MM.1S (cell line): Measurements from ENCODE around the gene HDAC3.

Source experiments
- DNase-seq: peaks from one replicate; pipeline ENCODE4 v3.0.0-alpha.2; 2015
- H2AFZ ChIP-seq: fragments of 300-600 bp; sonication (generic); 2 replicates; pipeline ENCODE4 v1.6.0; 2016; ENCODE audit warnings: antibody characterized with exemption, low read length
- H3F3A ChIP-seq: fragments of 300-600 bp; sonication (generic); 2 replicates; pipeline ENCODE4 v1.6.1; 2016; ENCODE audit warnings: mild to moderate bottlenecking, antibody characterized with exemption, low read length, moderate library complexity, mixed read lengths; ENCODE audit not compliant: insufficient read depth
- H3K27ac ChIP-seq: fragments of 300-600 bp; sonication (generic); 2 replicates; pipeline ENCODE4 v1.5.1; 2016; ENCODE audit warnings: mild to moderate bottlenecking, low read length
- H3K27me3 ChIP-seq: fragments of 300-600 bp; sonication (generic); replicated peaks from 2 replicates; pipeline ENCODE4 v1.6.0; 2016; ENCODE audit warnings: low read length; ENCODE audit not compliant: insufficient read depth
- H3K36me3 ChIP-seq: fragments of 300-600 bp; sonication (generic); replicated peaks from 2 replicates; pipeline ENCODE4 v1.6.1; 2016; ENCODE audit warnings: mild to moderate bottlenecking, low read length, mixed read lengths; ENCODE audit not compliant: insufficient read depth
- H3K4me1 ChIP-seq: fragments of 300-600 bp; sonication (generic); 2 replicates; pipeline ENCODE4 v1.6.1; 2016; ENCODE audit warnings: low read length, mixed read lengths
- H3K4me2 ChIP-seq: fragments of 300-600 bp; sonication (generic); 2 replicates; pipeline ENCODE4 v1.6.0; 2016; ENCODE audit warnings: low read depth, low read length
- H3K4me3 ChIP-seq: fragments of 300-600 bp; sonication (generic); 2 replicates; pipeline ENCODE4 v1.5.1; 2016; ENCODE audit warnings: low read length, mixed read lengths
- H3K79me2 ChIP-seq: fragments of 300-600 bp; sonication (generic); 2 replicates; pipeline ENCODE4 v1.6.1; 2016; ENCODE audit warnings: mixed run types, low read length, mixed read lengths
- H3K9ac ChIP-seq: fragments of 300-600 bp; sonication (generic); 2 replicates; pipeline ENCODE4 v1.6.1; 2016; ENCODE audit warnings: low read length, mixed read lengths
- H3K9me2 ChIP-seq: fragments of 300-600 bp; sonication (generic); replicated peaks from 2 replicates; pipeline ENCODE4 v1.6.1; 2016; ENCODE audit warnings: mild to moderate bottlenecking, low read length, mixed read lengths; ENCODE audit not compliant: insufficient read depth
- H3K9me3 ChIP-seq: fragments of 300-600 bp; sonication (generic); replicated peaks from 2 replicates; pipeline ENCODE4 v1.6.1; 2016; ENCODE audit warnings: mild to moderate bottlenecking, low read length, mixed read lengths; ENCODE audit not compliant: insufficient read depth
- H4K20me1 ChIP-seq: fragments of 300-600 bp; sonication (generic); 2 replicates; pipeline ENCODE4 v1.6.1; 2016; ENCODE audit warnings: mild to moderate bottlenecking, low read length, moderate library complexity, mixed read lengths; ENCODE audit not compliant: insufficient read depth
- CTCF ChIP-seq: fragments of 300-600 bp; sonication (generic); IDR thresholded peaks from 2 replicates; pipeline ENCODE4 v1.5.1; 2016; ENCODE audit warnings: antibody characterized with exemption, low read length, mixed read lengths
- EZH2 ChIP-seq: fragments of 300-600 bp; sonication (generic); optimal IDR thresholded peaks from 2 replicates; pipeline ENCODE3; 2017; ENCODE audit warnings: low read depth, mild to moderate bottlenecking, antibody characterized with exemption, low read length, mixed read lengths
- EZH2phosphoT487 ChIP-seq: fragments of 300-600 bp; sonication (generic); IDR thresholded peaks from 2 replicates; pipeline ENCODE4 v1.6.1; 2018; ENCODE audit warnings: antibody characterized with exemption, low read length

The HDAC3 gene

GRCh38 chr5:141632650-141633049, 4.0 kb downstream of the HDAC3 start:
- no peak overlapping the region for H2AFZ ChIP-seq
- H3K36me3 ChIP-seq: no peaks in the 10 kb centered on the region; the same call in 1 of the 2 replicates
- no peak overlapping the region for H3K9ac ChIP-seq
- no peak for DNase-seq
- H3K9me3 ChIP-seq: no peaks in the 10 kb centered on the region
- no peak overlapping the region for H3K4me3 ChIP-seq
- peaks cover 13% of the 10 kb centered on the region for H3K4me1 ChIP-seq
- H3K4me2 ChIP-seq: no peak overlapping the region
- H3K27me3 ChIP-seq: no peaks in the 10 kb centered on the region
- TF ChIP-seq CTCF (no peak), EZH2 (no peak), EZH2phosphoT487 (no peak)
- peaks cover 4% of the 10 kb centered on the region; the same call in 1 of the 2 replicates for H4K20me1 ChIP-seq
- peaks cover 2% of the 10 kb centered on the region; the same call in 1 of the 2 replicates for H3F3A ChIP-seq
- H3K9me2 ChIP-seq: no peaks in the 10 kb centered on the region
- peaks cover 59% of the 10 kb centered on the region for H3K79me2 ChIP-seq
- no peak overlapping the region for H3K27ac ChIP-seq

- Histone ChIP-seq H3K79me2 (peaks cover 50% of the 10 kb centered on the region), H2AFZ (no peak overlapping the region), H3K9me3 (no peaks in the 10 kb centered on the region), H3F3A (no peaks in the 10 kb centered on the region), H3K27me3 (no peaks in the 10 kb centered on the region), H3K4me3 (no peak overlapping the region), H3K4me2 (no peak overlapping the region), H4K20me1 (peaks cover 3% of the 10 kb centered on the region; the same call in 1 of the 2 replicates), H3K9ac (no peak overlapping the region), H3K9me2 (no peaks in the 10 kb centered on the region), H3K27ac (no peak overlapping the region), H3K4me1 (peaks cover 8% of the 10 kb centered on the region), H3K36me3 (no peaks in the 10 kb centered on the region; the same call in 1 of the 2 replicates)
- TF ChIP-seq CTCF: no peak
- no peak for TF ChIP-seq EZH2
- no peak for TF ChIP-seq EZH2phosphoT487
- DNase-seq: no peak
These were observed 6.0 kb downstream of the HDAC3 start for GRCh38 chr5:141630570-141631140.

GRCh38 chr5:141628175-141628788, 8.4 kb downstream of the HDAC3 start:
- Histone ChIP-seq H3K9me2 (no peaks in the 10 kb centered on the region), H3K4me3 (no peak overlapping the region), H2AFZ (no peak overlapping the region), H4K20me1 (no peaks in the 10 kb centered on the region; the same call in 1 of the 2 replicates), H3K27ac (no peak overlapping the region), H3K79me2 (peaks cover 28% of the 10 kb centered on the region), H3K9me3 (no peaks in the 10 kb centered on the region), H3K4me2 (no peak overlapping the region), H3K27me3 (no peaks in the 10 kb centered on the region), H3F3A (peaks cover 8% of the 10 kb centered on the region), H3K36me3 (no peaks in the 10 kb centered on the region; the same call in 1 of the 2 replicates), H3K4me1 (peaks cover 8% of the 10 kb centered on the region), H3K9ac (no peak overlapping the region)
- DNase-seq: no peak
- TF ChIP-seq CTCF: no peak
- TF ChIP-seq EZH2: no peak
- TF ChIP-seq EZH2phosphoT487: no peak
